Nephron (organoid): ENCODE results near the gene HSPG2.

Experiments
- H3K27ac Mint-ChIP-seq, 3 experiments: 2 replicates each; pipeline ENCODE4 v1.8.0; 2020; ENCODE audit warnings: mixed read lengths in 3 of 3, mild to moderate bottlenecking in 2 of 3, moderate library complexity in 1 of 3
- H3K27me3 Mint-ChIP-seq: 2 replicates; pipeline ENCODE4 v1.8.0; 2021; ENCODE audit warnings: low read depth, mild to moderate bottlenecking, moderate library complexity, mixed read lengths
- H3K36me3 Mint-ChIP-seq: 2 replicates; pipeline ENCODE4 v1.8.0; 2020; ENCODE audit warnings: low read depth, mixed read lengths
- H3K4me1 Mint-ChIP-seq: 2 replicates; pipeline ENCODE4 v1.8.0; 2020; ENCODE audit warnings: mixed read lengths
- H3K4me3 Mint-ChIP-seq, 3 experiments: 2 replicates each; pipeline ENCODE4 v1.8.0; 2020; ENCODE audit warnings: mild to moderate bottlenecking in 3 of 3, mixed read lengths in 3 of 3, moderate library complexity in 2 of 3
- H3K9me3 Mint-ChIP-seq: 2 replicates; pipeline ENCODE4 v1.8.0; 2020; ENCODE audit warnings: mixed read lengths
- CTCF ChIP-seq, 3 experiments: fragments of 200-600 bp; sonication (generic); IDR thresholded peaks; one replicate each; pipeline ENCODE4 v1.5.0; 2021; ENCODE audit warnings: antibody characterized with exemption in 3 of 3; ENCODE audit not compliant: unreplicated experiment in 3 of 3

The HSPG2 gene

GRCh38 chr1:21821385-21822019, 115.6 kb downstream of the HSPG2 start:
- no peak overlapping the region for H3K4me3 Mint-ChIP-seq
- H3K36me3 Mint-ChIP-seq, result peaks cover 14% of the 10 kb centered on the region
- H3K27me3 Mint-ChIP-seq, result no peaks in the 10 kb centered on the region
- H3K27ac Mint-ChIP-seq, result no peak overlapping the region
- H3K9me3 Mint-ChIP-seq, result no peaks in the 10 kb centered on the region
- peaks cover 6% of the 10 kb centered on the region for H3K4me1 Mint-ChIP-seq
- no peak for TF ChIP-seq CTCF (IDR thresholded peaks at IDR 0.05; ENCODE audit: unreplicated experiment in 3 of 3)

- H3K4me3 Mint-ChIP-seq, result no peak overlapping the region
- H3K27me3 Mint-ChIP-seq, result no peaks in the 10 kb centered on the region
Measured at GRCh38 chr1:21820597-21821232, 116.4 kb downstream of the HSPG2 start.

GRCh38 chr1:21818656-21819055, 118.5 kb downstream of the HSPG2 start:
- Mint-ChIP-seq H3K27ac (no peak overlapping the region), H3K27me3 (peaks cover 5% of the 10 kb centered on the region), H3K36me3 (peaks cover 12% of the 10 kb centered on the region), H3K9me3 (no peaks in the 10 kb centered on the region), H3K4me3 (no peak overlapping the region), H3K4me1 (peaks cover 10% of the 10 kb centered on the region)
- TF ChIP-seq CTCF (IDR thresholded peaks at IDR 0.05; ENCODE audit: unreplicated experiment in 3 of 3), result no peak

More at GRCh38 chr1:21820597-21821232, 116.4 kb downstream of the HSPG2 start:
- no peak for TF ChIP-seq CTCF (IDR thresholded peaks at IDR 0.05; ENCODE audit: unreplicated experiment in 3 of 3)
- peaks cover 6% of the 10 kb centered on the region for H3K4me1 Mint-ChIP-seq
- H3K9me3 Mint-ChIP-seq, result no peaks in the 10 kb centered on the region
- H3K36me3 Mint-ChIP-seq, result peaks cover 14% of the 10 kb centered on the region
- H3K27ac Mint-ChIP-seq, result no peak overlapping the region

- Mint-ChIP-seq H3K9me3 (no peaks in the 10 kb centered on the region), H3K4me3 (peak overlapping the region in 1 of 3 experiments; percentile 21), H3K36me3 (peaks cover 10% of the 10 kb centered on the region), H3K27me3 (peaks cover 5% of the 10 kb centered on the region), H3K4me1 (peaks cover 10% of the 10 kb centered on the region), H3K27ac (peak overlapping the region in 1 of 3 experiments; percentile 1)
- TF ChIP-seq CTCF (IDR thresholded peaks at IDR 0.05; ENCODE audit: unreplicated experiment in 3 of 3), result no peak
Measured at GRCh38 chr1:21816602-21817302, 120.4 kb downstream of the HSPG2 start.

- H3K27ac Mint-ChIP-seq, result no peak overlapping the region
- no peak for TF ChIP-seq CTCF (IDR thresholded peaks at IDR 0.05; ENCODE audit: unreplicated experiment in 3 of 3)
- no peak overlapping the region for H3K4me3 Mint-ChIP-seq
- H3K36me3 Mint-ChIP-seq, result peaks cover 10% of the 10 kb centered on the region
- no peaks in the 10 kb centered on the region for H3K9me3 Mint-ChIP-seq
- peaks cover 10% of the 10 kb centered on the region for H3K4me1 Mint-ChIP-seq
- peaks cover 5% of the 10 kb centered on the region for H3K27me3 Mint-ChIP-seq
Measured at GRCh38 chr1:21815724-21816321, 121.3 kb downstream of the HSPG2 start.
